Ramos (cell line): ENCODE results near the gene FRMD1.

Experiments
- in situ Hi-C: fragments of 300-500 bp; cut with MboI; formaldehyde crosslinking; loops from one replicate; pipeline ENCODE4 v1.14.3; 2022; ENCODE audit warnings: low sequenced_read_pairs; ENCODE audit not compliant: unreplicated experiment

Gene FRMD1

GRCh38 chr6:168078943-168079405, at the start of gene FRMD1:
TSS of gene FRMD1 (minus strand) at chr6:168079212. CDS start at chr6:168079094, 118 bp downstream.
- in situ Hi-C loops, result no loop called here

- in situ Hi-C loops, result no loop called here
Measured at GRCh38 chr6:168128006-168128630, 49.1 kb upstream of the FRMD1 start.

DNA sequence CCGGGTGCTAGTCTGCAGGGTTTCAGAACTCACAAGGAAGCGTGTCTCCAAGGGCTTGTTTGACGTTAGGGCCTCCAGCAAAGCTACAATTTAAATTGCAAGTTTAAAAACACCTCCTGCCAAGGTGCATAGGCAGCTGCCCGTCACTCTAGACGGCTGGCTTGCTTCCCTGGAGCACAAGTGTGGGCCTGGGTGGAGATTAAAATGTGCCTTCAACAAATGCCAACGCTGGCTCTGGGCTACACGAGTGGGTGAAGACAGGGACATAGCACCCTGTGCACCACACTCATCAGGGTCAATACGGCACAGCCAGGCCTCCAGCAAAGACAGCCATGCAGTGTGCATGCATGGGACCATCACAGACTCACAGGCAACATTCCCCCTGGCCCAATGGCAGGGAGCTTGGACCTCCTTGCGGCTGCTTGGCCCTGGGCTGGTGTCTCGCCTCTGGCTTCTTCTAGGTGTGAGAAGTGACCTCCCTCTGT, 48.4 kb upstream of the FRMD1 start:
- in situ Hi-C loops, result no loop called here

DNA sequence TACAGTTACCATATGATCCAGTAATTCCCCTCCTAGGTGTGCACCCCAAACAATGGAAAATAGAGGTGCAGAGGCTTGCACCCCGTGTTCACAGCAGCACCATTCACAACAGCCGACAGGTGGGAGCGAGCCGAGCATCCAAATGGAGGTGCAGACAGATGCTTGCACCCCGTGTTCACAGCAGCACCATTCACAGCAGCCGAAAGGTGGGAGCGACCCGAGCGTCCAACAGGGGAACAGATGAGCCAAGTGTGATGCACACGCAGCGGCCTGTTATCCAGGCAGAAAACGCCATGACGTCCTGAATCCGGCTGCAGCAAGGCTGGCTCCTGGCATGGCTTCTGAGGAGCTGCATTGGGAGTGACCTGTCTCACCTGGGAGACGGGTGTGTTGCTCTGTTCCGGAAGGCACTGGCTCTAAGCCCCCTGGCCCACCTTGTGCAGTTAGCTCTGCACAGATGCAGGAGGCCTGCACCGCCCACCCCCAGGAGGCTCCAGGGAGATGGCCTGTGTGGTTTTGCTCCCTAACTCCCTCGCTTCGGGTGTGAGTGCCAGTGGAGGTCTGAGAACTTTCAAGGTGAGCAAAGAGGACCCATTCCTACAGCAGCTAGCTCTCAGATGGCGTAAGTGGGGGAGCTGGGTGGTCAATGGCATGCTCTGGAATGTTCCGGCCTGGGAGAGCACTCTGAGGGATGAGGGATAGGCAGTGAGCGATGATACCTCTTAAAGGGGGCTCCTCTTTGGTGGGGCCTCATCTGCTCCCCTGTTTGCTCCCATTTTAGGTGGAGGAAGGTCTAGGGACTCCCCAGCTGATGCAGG, 47.8 kb upstream of the FRMD1 start:
- in situ Hi-C loops, result no loop called here

DNA sequence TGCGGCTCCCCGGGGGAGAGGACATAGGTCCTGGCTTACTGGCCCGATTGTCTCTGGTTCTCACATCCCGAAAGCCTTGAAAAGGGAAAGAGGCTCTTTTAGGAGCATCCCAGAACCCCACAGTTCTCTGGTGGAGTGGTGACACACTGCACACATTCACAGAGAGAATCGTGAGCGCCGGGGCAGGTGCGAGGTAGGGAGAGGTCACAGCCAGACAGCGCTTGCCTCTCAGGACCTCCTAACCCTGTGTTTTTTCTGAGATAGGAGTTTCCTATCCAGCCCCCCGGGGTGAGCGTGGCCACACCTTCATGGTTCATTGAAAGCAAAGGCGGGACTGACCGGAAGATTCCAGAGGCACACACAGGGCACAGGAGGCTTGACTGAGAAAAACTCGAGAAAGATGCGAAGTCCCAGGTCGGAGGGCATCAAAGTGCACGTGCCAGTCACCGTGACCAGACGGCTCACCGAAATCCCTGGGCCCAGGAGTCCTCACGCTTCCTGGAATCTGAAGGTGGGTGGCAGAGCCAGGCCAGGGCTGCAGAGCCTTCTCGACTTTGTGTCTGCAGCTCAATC, 46.5 kb upstream of the FRMD1 start:
- in situ Hi-C loops, result no loop called here

DNA sequence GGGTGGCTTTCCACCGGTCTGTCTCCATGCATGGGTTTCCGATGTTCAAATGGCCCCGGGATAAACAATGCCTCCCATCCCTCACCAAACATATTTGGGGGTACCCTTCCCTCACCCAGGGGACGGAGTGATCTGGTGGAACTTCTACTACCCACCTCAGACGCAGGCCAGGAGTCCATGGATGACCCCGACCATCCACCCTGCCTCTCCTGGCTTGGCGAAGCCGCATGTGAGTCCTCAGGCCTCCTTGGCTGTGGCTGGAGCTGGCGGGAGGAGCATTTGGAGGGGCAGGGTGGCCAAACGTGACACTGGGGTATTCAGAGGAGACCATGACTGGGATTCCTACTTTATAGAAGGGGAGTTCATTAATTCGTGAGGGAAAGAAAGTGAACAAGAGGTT, 45.9 kb upstream of the FRMD1 start:
- in situ Hi-C loops, result no loop called here

DNA sequence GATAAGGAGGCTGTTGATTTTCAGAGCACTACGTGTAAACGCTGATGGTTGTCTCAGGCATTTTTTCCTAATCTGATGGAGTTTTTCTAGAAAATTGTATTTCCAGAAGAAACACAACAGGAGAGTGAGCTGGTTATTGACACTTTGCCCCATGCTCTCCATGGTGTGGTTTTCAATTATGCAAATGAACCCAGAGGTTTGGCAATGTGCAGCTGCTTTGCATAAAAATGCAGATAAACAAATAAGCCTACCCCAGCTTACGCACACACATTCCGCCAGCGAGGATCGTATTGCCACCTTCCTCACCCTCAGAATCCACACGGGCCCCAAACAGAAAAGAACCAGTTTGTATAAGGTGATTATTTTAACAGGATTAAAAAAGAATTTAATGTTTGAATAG, 45.1 kb upstream of the FRMD1 start:
- in situ Hi-C loops, result no loop called here

- in situ Hi-C loops, result no loop called here
Measured at GRCh38 chr6:168123165-168123911, 44.3 kb upstream of the FRMD1 start.

DNA sequence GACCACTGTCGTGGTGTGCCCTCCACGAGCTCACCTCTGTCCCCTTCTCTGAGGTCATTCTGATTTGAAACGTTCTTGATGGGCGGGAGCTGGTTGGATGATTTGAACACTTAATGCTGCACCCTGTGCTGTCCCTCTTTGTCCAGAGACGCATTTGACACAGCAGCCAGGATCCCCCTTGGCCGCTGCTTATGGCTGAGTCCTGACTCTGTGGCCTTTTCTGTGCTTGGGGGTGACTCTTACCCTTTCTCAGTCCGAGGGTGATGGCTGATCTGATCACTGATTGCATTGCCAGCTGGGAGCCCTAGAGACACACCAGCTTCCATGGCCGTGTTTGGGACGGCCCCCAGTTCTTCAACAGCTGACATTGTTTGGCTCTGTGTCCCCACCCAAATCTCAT, 43.5 kb upstream of the FRMD1 start:
- in situ Hi-C loops, result no loop called here

DNA sequence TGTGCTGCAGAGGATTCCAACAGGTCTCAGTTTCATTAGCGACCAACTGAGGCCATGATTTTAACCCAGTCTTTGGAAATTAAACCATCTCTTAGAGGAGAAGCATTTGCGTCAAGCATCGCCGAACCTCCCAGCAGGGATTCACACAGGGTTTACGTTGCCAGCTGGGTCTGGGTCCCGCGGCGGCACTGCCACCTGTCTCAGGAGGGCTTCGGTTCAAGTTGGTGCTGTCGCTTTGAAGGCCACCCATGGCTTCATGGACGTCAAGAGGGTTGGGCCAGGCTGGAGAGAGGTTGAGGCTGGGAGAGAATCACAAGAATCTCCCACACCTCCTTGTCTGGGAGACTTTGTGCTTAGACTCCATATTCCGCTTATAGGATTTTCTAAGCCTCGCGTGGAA, 43.0 kb upstream of the FRMD1 start:
- in situ Hi-C loops, result no loop called here

DNA sequence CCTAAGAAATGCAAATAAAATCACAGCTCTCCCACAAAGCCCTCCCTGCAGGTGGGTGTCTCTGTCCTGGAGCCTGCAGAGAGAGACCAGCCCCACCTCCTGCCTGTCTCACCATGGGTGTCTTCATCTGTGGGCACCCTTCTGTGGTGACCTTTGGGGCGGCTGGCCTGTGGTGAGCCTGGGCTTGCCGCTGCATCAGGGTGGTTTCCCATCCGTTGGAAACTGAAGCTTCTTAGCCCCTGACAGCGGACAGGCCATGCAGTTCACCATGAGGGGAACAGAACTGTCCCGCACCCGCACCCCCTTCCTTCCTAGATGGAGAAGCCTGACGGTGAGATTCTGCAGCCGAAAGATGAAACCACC, 42.3 kb upstream of the FRMD1 start:
- in situ Hi-C loops, result no loop called here

GRCh38 chr6:168120390-168121302, 41.6 kb upstream of the FRMD1 start:
- in situ Hi-C loops, result no loop called here

- in situ Hi-C loops, result no loop called here
Measured at GRCh38 chr6:168119539-168119938, 40.5 kb upstream of the FRMD1 start.

DNA sequence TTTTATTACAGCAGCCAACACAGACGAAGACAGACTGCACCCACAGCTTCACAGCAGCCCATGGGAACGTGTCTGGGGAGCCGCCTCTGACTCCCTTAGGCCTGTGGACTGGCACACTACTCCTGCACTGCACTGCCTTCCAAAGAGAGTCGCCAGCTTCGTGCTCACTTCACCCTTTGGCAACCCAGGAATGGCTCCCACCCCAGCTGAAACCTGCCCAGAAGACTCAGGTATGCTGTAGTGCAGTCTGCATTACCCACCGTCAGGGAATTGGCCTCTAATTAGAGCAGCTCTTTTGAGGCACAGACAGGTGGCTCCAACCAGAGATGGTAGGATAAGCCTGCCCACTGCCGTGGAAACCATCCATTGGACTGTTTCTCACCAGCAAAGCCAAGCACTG, 39.9 kb upstream of the FRMD1 start:
- in situ Hi-C loops, result no loop called here

DNA sequence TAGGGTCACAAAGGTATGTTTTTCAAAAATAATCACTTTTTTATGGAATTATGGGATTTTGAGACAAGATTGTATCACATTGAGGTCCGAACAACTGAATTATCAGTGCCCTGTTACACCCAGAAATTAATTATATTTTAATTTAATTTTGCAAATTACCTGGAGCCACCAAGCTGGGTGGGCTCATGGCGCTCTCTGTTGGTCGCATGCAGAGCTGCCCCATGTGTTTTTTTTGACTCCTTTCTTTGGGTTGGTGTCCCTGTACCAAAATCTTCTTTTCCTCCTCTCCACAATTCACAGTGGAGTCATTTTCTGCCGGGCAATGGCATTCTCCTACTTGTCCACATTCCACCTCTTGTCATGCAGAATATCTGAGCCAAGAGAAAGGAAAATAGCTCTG, 38.9 kb upstream of the FRMD1 start:
- in situ Hi-C loops, result no loop called here

DNA sequence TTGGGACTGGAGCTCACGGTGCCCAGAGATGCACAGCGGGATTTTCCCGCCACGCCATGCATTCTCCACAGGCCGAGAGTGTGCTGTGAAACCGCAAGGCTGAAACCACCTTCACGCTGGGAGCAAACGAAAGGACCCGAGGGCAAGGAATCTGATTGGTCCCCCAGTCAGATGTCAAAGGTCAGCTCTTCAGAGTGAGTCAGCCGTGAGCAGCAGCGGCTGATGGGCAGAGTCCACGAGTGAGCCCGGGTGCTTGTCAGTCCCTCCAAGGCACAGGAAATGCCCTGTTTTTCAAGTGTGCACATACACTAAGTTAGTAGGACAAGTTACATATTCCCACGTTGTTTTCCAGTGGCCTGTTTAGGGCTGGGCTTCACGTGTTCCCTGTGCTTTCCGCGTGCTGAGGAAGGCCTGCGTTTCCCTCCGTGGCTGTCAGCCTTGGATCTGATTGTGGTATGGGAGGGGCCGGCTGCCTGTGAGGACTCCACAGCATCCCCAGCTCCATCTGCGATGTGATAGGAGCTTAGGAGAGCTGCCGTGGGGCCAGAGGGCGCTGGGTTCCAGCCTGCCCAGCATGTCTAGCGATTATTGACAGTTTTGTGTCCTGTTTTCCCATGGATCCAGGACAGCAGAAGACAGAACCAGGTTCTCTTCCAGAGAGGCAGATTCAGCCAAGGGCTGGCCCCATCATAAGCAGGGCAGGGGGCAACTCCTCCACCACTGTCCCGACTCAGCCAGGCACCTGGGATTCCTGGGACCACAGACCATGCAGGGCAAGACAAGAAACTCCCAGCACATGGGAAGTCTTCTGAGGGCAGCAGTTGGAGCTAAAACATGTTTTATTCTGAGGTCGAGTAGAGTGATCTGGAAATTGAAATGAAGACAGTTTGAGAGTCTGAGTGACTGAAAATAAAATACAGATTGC, 38.2 kb upstream of the FRMD1 start:
- in situ Hi-C loops, result no loop called here

DNA sequence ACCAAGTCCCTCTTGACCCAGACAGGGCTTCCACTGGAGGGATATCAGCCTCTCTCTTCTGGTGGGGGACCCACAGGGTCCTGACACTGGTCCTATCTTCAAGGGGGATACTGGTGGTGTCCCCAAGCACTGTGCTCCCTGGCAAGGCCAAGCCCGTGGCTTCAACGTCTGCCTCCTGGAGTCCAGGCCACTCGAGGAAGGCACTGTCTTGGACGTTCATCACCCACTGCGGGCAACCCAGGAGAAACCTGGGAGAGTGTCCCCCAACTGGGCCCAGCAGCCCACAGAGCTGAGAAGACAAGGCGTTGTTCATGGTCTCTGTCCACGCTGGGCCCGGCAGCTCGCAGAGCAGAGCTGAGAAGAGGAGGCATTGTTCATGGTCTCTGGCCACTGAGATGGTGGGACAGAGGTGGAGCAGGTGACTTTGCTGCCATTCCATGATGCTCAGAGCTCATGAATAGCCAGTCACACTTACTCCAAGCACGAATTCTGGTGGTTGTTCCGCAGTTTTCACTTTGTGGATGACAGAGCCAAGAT, 37.5 kb upstream of the FRMD1 start:
- in situ Hi-C loops, result no loop called here

GRCh38 chr6:168115748-168116437, 36.9 kb upstream of the FRMD1 start:
- in situ Hi-C loops, result no loop called here
